ENCODE data around the gene KIF18A. TPM values are rescaled to one million over a fixed set of nuclear protein-coding genes. Genes with fewer than 3 reads are reported as not detected.

Gene KIF18A
- total RNA-seq, 1 experiment from 2014 or later: 20.8 TPM

DNA sequence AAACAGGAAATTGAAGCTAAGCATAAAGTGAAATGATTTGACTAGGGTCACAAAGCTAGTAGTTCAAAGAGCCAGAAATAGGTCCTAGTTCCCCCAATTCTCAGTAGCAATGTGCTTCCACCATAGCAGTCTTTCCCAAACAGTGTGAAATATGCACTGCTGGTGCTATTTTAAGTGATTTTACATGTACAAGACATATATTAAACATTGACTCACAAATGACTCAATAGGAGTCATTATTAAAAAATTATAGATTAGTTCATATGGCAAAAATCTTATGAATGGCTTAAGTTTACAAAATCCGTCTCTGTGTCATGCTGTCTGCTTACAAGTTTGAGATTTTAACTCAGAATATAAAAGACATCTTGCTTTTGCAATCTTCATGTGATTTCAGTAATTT lies 21.4 kb downstream of the KIF18A start:
- CTCF ChIA-PET: no interaction called here
- Histone ChIP-seq H3K9me3 (ENCODE audit: control insufficient read depth, insufficient read depth, low read depth, low read length) (no peaks in the 10 kb centered on the region), H3K4me3 (ENCODE audit: low read depth in 2 of 2, low read length in 2 of 2) (no peak overlapping the region), H3K27me3 (ENCODE audit: control insufficient read depth, insufficient read depth, low read length) (no peaks in the 10 kb centered on the region), H3K36me3 (ENCODE audit: control insufficient read depth, insufficient read depth, low read length) (peaks cover 29% of the 10 kb centered on the region; the same call in 1 of the 2 replicates), H3K27ac (ENCODE audit: low read length) (no peak overlapping the region), H3K4me1 (ENCODE audit: control insufficient read depth, insufficient read depth, low read length) (no peaks in the 10 kb centered on the region)
- DNase-seq (ENCODE audit: low read depth, low spot score) (no peak), ATAC-seq (no peak)
- in situ Hi-C loops (cut with HindIII; ENCODE audit: low pct_unique_long_range_greater_than_20kb, low sequenced_read_pairs): no loop called here
- BruUV-seq (replicated peaks): no TSS peak
- POLR2A ChIA-PET: interaction anchor here (0.5 to 0.6 kb wide), 2 partner anchors 28 to 110 kb away, joined by 6 to 14 read pairs; no protein-coding TSS in a partner anchor
- intact Hi-C loops (cut with micrococcal nuclease; ENCODE audit: unreplicated experiment): no loop called here
- TF ChIP-seq REST (IDR thresholded peaks at IDR 0.05; ENCODE audit: insufficient read depth in 1 of 2, low read depth in 2 of 2, low read length in 1 of 2): no peak
- TF ChIP-seq POLR2AphosphoS5 (IDR thresholded peaks at IDR 0.05; ENCODE audit: low read depth, low read length): no peak
- no peak for TF ChIP-seq TCF7L2 (IDR thresholded peaks at IDR 0.05; ENCODE audit: low read depth, low read length)
- TF ChIP-seq SIN3A (IDR thresholded peaks at IDR 0.05; ENCODE audit: borderline replicate concordance, insufficient read depth, low read depth, low read length): no peak
- TF ChIP-seq, protein P1, sequence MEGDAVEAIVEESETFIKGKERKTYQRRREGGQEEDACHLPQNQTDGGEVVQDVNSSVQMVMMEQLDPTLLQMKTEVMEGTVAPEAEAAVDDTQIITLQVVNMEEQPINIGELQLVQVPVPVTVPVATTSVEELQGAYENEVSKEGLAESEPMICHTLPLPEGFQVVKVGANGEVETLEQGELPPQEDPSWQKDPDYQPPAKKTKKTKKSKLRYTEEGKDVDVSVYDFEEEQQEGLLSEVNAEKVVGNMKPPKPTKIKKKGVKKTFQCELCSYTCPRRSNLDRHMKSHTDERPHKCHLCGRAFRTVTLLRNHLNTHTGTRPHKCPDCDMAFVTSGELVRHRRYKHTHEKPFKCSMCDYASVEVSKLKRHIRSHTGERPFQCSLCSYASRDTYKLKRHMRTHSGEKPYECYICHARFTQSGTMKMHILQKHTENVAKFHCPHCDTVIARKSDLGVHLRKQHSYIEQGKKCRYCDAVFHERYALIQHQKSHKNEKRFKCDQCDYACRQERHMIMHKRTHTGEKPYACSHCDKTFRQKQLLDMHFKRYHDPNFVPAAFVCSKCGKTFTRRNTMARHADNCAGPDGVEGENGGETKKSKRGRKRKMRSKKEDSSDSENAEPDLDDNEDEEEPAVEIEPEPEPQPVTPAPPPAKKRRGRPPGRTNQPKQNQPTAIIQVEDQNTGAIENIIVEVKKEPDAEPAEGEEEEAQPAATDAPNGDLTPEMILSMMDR (IDR thresholded peaks at IDR 0.05): no peak

DNA sequence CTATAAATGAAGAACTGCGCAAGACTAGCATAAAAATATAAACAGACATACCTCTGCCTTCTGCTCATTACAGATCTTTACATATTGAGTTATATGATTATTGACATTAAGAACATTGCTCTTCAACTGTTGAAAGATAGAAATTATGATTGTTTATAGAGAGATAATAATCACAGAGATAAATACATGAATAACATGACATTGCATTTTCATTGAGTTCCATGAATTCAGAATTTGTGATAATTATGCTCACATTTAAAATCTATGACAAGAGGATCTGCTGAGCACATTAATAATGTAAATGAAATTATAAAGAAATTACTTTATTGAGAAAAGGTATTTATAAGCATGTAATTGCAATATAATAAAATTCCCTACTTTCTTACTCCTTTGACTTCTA lies 24.8 kb downstream of the KIF18A start:
- BruUV-seq (replicated peaks): no TSS peak
- Histone ChIP-seq H3K27ac (ENCODE audit: low read length) (no peak overlapping the region), H3K4me3 (ENCODE audit: low read depth in 2 of 2, low read length in 2 of 2) (no peak overlapping the region), H3K27me3 (ENCODE audit: control insufficient read depth, insufficient read depth, low read length) (no peaks in the 10 kb centered on the region), H3K9me3 (ENCODE audit: control insufficient read depth, insufficient read depth, low read depth, low read length) (no peaks in the 10 kb centered on the region), H3K4me1 (ENCODE audit: control insufficient read depth, insufficient read depth, low read length) (no peaks in the 10 kb centered on the region), H3K36me3 (ENCODE audit: control insufficient read depth, insufficient read depth, low read length) (peaks cover 25% of the 10 kb centered on the region; the same call in 1 of the 2 replicates)
- in situ Hi-C loops (cut with HindIII; ENCODE audit: low pct_unique_long_range_greater_than_20kb, low sequenced_read_pairs): no loop called here
- no peak for ATAC-seq
- ChIA-PET CTCF (no interaction called here), POLR2A (no interaction called here)
- intact Hi-C loops (cut with micrococcal nuclease; ENCODE audit: unreplicated experiment): no loop called here
- TF ChIP-seq REST (IDR thresholded peaks at IDR 0.05; ENCODE audit: insufficient read depth in 1 of 2, low read depth in 2 of 2, low read length in 1 of 2): no peak
- TF ChIP-seq, protein P1 (IDR thresholded peaks at IDR 0.05): no peak
- no peak for TF ChIP-seq TCF7L2 (IDR thresholded peaks at IDR 0.05; ENCODE audit: low read depth, low read length)
- TF ChIP-seq POLR2AphosphoS5 (IDR thresholded peaks at IDR 0.05; ENCODE audit: low read depth, low read length): no peak
- TF ChIP-seq SIN3A (IDR thresholded peaks at IDR 0.05; ENCODE audit: borderline replicate concordance, insufficient read depth, low read depth, low read length): no peak
- DNase-seq (ENCODE audit: low read depth, low spot score): no peak

All from Panc1 (cell line).